NCI-H1694 (cell line): ENCODE measurements around the gene PON1.

Experiments
- DNase-seq: peaks from one replicate; lab custom pipeline; 2025; lab: John Stamatoyannopoulos, UW

PON1 gene

GRCh38 chr7:95324431-95324830, at the start of gene PON1:
TSS of gene PON1 (minus strand) at chr7:95324532. CDS start at chr7:95324475, 57 bp downstream.
- DNase-seq, result no peak

GRCh38 chr7:95373323-95373722, 49.0 kb upstream of the PON1 start:
- DNase-seq, result no peak

- DNase-seq, result no peak
Measured at GRCh38 chr7:95368235-95368634, 43.9 kb upstream of the PON1 start.

- DNase-seq, result no peak
Measured at GRCh38 chr7:95367606-95368005, 43.3 kb upstream of the PON1 start.

GRCh38 chr7:95365151-95365550, 40.8 kb upstream of the PON1 start:
- no peak for DNase-seq

- no peak for DNase-seq
Measured at GRCh38 chr7:95357623-95358022, 33.3 kb upstream of the PON1 start.

- DNase-seq, result no peak
Measured at GRCh38 chr7:95342642-95343307, 18.4 kb upstream of the PON1 start.

GRCh38 chr7:95342029-95342428, 17.7 kb upstream of the PON1 start:
- DNase-seq, result no peak

GRCh38 chr7:95340491-95340890, 16.2 kb upstream of the PON1 start:
- no peak for DNase-seq

GRCh38 chr7:95338832-95339231, 14.5 kb upstream of the PON1 start:
- no peak for DNase-seq

GRCh38 chr7:95335093-95335492, 10.8 kb upstream of the PON1 start:
- DNase-seq, result no peak

GRCh38 chr7:95334447-95334846, 10.1 kb upstream of the PON1 start:
- no peak for DNase-seq

GRCh38 chr7:95330961-95331337, 6.6 kb upstream of the PON1 start:
- no peak for DNase-seq

GRCh38 chr7:95330204-95330960, 6.0 kb upstream of the PON1 start:
- no peak for DNase-seq

- no peak for DNase-seq
Measured at GRCh38 chr7:95327356-95327755, 3.0 kb upstream of the PON1 start.

GRCh38 chr7:95323410-95324129, 762 bp downstream of the PON1 start:
- no peak for DNase-seq

GRCh38 chr7:95322854-95323253, 1.5 kb downstream of the PON1 start:
- no peak for DNase-seq

- no peak for DNase-seq
Measured at GRCh38 chr7:95322396-95322795, 1.9 kb downstream of the PON1 start.

- no peak for DNase-seq
Measured at GRCh38 chr7:95321720-95322119, 2.6 kb downstream of the PON1 start.

GRCh38 chr7:95320651-95321050, 3.7 kb downstream of the PON1 start:
- no peak for DNase-seq

- DNase-seq, result no peak
Measured at GRCh38 chr7:95319570-95319969, 4.8 kb downstream of the PON1 start.

- peak; percentile 91 for DNase-seq
Measured at GRCh38 chr7:95318501-95319100, 5.7 kb downstream of the PON1 start.

GRCh38 chr7:95317966-95318365, 6.4 kb downstream of the PON1 start:
- DNase-seq, result no peak
